Peyer's patch (tissue), 4 donors: Measurements from ENCODE around the gene RALGPS2.

Experiments used
- POLR2A ChIP-seq, 2 donors: fragments of 450-650 bp; IDR thresholded peaks; one replicate each; pipeline ENCODE4 v1.5.1; 2017; ENCODE audit warnings: antibody characterized with exemption in 2 of 2, mild to moderate bottlenecking in 2 of 2, moderate library complexity in 2 of 2
- TF ChIP-seq, protein P1 (sequence below), 6 experiments: fragments of 450-650 bp in 4 of 6; fragments of 200-600 bp in 2 of 6; sonication (generic) in 1 of 6; IDR thresholded peaks; one replicate each; pipeline ENCODE4 v1.5.1; 2017 to 2019; ENCODE audit warnings: antibody characterized with exemption in 6 of 6, mild to moderate bottlenecking in 3 of 6, moderate library complexity in 1 of 6

GRCh38 chr1:178870221-178870620 is 145.2 kb downstream of the RALGPS2 start:
- TF ChIP-seq, protein P1, sequence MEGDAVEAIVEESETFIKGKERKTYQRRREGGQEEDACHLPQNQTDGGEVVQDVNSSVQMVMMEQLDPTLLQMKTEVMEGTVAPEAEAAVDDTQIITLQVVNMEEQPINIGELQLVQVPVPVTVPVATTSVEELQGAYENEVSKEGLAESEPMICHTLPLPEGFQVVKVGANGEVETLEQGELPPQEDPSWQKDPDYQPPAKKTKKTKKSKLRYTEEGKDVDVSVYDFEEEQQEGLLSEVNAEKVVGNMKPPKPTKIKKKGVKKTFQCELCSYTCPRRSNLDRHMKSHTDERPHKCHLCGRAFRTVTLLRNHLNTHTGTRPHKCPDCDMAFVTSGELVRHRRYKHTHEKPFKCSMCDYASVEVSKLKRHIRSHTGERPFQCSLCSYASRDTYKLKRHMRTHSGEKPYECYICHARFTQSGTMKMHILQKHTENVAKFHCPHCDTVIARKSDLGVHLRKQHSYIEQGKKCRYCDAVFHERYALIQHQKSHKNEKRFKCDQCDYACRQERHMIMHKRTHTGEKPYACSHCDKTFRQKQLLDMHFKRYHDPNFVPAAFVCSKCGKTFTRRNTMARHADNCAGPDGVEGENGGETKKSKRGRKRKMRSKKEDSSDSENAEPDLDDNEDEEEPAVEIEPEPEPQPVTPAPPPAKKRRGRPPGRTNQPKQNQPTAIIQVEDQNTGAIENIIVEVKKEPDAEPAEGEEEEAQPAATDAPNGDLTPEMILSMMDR (IDR thresholded peaks at IDR 0.05), result no peak
- no peak for TF ChIP-seq POLR2A (IDR thresholded peaks at IDR 0.05)
